NCI-H510A (cell line): ENCODE results near the gene RNF214.
"Not testable (repeated sequence)": the region's sequence is repeated elsewhere in the genome, so short reads cannot be mapped to it uniquely, and the experiment has no call there.

Experiments used
- DNase-seq: peaks from one replicate; lab custom pipeline; 2025; lab: John Stamatoyannopoulos, UW

Gene RNF214

DNA sequence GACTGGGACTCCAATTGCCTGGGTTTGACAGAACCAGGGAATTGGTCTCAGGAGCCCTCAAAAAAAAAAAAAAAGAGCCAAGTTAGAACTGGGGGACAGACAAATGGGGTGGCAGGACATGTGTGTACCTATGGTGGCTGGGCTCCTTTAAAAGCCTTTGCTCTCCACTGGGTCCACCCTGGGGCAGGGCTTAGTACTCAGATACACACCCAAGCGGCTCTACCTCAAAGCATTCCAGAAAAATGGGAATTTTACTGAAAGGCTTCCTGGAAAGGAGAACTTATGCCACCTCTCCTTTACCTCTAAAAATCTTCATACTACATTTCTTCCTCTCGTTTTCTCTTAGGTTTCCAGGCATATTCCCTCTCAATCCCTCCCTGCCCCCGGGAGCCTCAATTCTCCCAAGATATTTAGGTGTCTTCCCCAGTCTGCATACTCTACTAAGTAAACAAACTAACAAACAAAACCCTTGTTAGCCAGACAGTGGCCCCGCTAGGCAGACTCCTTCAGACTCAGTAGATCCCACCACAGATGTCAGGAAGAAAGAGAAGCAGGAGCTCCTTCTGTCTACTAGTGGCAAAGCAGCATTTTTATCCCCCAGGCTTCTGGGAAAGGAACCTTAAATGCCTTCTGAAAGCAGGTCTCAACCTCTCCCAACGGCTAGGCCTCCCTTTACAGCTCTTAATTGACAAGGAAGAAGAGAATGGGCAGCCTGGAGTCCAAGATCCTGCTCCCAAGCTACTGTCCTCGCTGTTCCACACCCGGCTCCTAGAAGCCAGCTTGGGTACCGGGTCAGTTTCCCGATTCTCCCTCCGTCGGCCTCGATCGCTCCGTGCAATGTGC lies 1.3 kb upstream of the RNF214 start:
- no peak for DNase-seq

DNA sequence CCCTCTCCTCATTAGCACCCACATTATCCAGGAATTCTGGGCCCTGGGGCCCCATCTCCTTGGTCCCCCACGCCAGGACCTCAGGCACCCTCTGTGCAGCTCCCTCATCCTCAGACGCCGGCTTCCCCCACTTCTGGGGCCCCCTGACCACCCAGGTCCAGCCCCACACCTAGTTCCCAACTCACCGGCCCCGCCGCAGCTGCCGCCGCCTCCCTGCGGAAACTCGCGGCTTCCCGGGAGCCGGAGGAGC lies 704 bp upstream of the RNF214 start, which contains the start of gene PCSK7:
TSS of gene PCSK7 (minus strand) at position 232 of the 250 bp plus-strand sequence. CDS start 2,229 bp downstream, outside the sequence.
- DNase-seq = peak; percentile 58

DNA sequence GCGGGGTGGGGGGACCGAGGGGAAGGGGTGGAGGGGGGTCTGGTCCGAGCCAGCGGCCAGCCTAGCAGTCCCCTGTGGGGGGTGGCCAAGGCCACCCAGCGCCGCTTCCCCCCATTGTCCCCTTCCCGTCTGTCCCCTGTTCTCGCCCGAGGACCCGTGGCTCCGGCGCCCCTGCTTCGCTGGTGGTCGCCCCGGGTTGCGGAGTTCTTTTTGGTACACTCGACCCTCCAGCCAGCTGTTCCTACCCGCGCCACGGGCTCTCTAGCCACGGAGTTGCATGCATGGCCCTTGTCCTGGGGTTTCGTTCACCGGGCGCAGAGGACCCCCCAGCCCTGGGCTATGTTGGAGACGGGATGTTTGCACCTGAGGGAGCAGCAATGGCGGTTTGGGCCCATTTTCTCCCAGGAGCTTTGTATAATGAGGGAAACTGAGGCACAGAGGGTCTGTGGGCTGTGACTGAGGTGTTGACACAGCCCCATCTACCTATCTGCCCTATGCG lies 489 bp downstream of the RNF214 start:
- DNase-seq = no peak

DNA sequence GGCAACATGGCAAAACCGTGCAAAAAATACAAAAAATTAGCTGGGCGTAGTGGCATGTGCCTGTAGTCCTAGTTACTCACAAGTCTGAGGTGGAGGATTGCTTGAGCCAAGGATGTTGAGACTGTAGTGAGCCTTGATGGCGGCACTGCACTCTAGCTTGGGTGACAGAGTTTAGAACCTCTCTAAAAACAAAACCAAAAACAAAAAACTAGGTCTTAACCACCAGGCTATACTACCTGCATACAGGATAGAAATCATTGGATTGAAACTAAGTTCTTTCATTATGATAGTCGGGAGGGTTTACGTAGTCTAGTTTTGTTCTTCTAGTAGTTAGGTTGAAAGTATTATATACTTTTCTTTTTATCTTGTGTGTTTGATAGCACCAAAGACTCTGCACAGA lies 5.8 kb downstream of the RNF214 start:
- no peak for DNase-seq

DNA sequence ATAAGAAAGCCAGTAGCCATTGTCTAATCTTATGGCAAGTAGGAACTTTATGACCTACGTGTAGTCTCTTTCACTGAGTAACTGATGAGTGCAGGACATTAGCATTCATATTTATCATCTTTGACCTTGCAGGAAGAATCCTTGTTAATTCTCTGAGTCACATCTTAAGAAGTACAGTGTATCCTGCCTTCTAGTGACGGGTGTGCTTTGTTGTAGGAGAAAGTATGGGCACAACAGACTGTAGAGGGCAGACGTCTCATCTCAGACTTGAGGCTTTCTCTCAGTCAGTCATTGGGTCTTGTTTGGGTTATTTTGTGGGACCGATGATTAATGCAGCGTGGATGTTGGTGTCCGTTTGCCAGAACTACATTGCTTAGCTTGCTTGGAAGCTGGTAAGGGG lies 6.8 kb downstream of the RNF214 start:
- DNase-seq = no peak

DNA sequence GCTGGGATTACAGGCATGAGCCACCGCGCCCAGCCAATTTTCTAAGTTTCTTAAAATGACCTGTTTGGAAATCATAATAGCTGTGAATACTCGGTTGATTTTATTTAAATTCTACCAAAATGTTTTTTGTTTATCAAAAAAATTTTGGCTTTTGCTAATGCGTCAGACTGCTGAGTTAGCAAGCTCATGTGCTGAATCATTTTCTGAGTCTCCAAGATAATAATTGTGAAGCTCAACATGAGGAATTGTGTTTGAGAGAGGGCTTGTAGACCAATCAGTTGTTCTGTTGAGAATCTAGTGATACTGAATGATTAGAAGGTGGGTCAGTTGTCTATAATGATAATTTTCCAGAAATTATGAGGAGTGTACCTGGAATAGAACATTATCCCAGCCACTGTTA lies 15.9 kb downstream of the RNF214 start:
- DNase-seq = no peak

DNA sequence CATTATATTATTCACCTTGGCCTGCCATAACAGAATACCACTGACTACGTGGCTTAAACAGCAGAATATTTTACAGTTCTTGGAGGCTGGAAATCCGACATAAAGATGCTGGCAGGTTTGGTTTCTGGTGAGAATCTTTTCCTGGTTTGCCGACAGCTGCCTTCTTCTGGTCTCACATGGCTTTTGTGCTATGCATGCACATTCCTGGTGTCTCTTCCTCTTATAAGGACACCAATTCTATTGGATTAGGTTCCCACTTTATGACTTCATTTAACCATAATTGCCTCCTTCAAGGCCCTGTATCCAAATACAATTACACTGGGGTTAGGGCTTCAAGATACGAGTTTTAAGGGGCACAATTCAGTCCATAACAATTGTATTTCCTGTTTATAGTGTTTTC lies 17.1 kb downstream of the RNF214 start:
- DNase-seq = no peak

DNA sequence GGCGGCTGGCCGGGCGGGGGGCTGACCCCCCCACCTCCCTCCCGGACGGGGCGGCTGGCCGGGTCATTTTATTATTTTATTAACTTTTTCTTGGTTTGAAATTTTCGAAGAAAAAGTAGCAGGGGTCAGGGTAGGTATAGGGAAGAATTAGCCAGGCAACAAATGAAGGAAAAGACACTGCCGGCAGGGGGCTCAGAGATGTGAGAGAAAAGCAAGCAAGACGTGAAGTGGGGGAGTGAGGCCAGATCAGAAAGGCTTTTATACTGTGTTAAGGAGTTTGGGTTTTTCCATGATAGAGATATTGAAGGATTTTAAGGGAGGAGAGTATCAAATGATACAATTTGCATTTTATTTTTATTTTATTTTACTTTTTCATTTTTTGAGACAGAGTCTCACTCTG lies 19.0 kb downstream of the RNF214 start:
- no peak for DNase-seq

DNA sequence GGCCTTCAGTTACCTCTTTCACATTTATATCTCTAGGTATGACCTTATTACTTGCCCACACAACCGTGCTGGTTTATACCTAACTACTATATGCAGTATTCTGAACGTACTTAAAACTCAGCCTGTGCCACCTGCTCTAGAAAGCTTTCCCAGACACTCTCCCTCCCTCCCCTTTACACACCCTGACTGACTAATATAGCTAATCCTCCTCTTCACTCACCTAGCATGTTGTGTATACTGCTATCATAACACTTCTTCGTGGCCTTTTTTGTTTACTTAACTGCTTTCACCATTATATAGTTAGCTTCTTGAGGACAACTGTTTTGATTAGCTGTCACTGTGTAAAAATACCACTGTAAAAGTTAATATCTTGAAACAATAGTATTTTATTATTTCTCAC lies 23.5 kb downstream of the RNF214 start:
- DNase-seq = no peak

DNA sequence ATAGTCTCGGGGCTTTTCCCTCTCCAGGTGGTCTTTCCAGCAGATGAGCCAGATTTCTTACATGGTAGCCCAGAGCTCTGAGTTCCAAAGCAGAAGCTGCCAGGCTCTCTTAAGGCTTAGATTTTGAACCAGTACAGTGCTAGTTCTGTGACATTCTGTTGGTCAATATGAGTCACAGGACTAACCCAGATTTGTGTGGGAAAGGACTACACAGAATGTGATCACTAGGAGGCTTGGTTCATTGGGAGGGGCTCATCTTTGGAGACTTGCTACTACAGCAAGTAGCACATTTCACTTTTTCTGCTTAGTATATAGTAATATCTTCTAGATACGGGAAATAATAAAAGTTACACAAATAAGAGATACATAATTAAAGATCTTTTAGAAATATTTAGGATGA lies 24.1 kb downstream of the RNF214 start:
- no peak for DNase-seq

DNA sequence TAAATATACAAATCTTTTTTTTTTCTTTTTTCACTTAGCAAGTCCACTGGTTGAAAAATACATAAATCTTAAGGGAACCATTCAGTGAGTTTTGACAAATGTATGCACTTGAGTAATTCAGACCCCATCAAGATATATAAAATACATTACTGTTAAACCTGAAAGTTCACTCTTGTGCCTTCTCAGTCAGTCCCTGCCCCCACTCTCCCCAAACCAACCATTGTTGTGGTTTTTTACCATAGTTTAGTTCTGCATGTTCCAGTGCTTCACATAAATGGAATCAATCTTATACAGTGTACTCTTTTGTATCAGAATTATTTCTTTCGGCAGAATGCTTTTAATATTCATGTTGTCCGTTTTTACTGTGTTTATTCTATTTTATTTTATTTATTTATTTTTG lies 26.1 kb downstream of the RNF214 start:
- no peak for DNase-seq

DNA sequence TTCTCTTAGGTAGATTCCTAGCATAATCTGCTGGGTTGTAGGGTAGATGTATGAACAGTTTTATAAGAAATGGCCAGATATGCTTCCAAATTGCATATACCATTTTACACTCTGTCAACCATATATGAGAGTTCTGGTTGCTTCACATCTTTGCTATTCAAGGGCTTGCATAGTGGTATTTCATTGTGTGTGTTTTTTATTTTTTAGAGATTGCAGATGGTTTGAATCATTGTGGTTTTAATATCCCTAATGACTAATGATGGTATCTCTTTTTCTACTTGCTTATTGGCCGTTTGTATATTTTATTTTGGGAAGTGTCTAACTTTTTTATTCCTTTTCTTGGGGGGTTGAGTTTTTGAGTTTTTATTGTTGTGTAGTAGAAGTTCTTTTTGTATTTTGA lies 26.9 kb downstream of the RNF214 start:
- DNase-seq = no peak

DNA sequence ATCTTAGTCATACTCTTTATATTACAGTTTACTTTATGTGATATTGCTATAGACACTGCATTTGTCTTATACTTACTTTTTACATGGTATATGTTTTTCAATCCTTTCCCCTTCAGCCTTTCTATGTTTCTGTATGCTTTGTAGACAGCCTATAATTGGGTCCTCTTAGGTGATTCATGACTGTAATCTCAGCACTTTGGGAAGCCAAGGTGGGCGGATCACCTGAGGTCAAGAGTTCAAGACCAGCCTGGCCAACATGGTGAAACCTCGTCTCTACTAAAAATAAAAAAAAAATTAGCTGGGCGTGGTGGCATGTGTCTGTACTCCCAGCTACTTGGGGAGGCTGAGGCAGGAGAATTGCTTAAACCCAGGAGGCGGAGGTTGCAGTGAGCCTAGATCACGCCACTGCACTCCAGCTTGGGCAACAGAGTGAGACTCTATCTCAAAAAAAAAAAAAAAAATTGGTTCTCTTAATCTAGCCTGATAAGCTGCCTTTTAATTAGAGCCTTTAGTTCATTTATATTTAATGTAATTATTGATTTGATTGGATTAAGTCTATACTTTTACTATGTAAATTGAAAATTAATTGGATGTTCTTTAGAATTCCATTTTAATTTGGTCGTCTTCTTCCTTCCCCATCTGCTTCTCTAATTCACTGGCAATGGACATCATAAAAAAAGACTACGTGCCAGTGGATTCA lies 32.3 kb downstream of the RNF214 start:
- not testable (repeated sequence) for DNase-seq

DNA sequence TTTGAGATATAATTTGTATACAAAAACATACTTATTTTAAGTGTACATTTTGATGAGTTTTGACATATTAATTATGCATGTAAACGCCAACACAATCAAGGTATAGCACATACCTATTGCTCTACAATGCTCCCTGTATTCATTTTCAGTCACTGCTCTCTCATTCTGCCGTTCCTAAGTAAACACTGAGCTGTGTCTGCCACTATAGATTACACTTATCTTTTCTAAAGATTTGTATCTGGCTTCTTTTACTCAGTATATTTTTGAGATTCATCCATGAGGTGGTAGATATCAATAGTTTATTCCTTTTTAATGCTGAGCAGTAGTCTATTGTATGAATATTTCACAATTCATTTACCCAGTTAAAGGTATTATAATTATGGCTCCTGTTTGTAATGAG lies 33.3 kb downstream of the RNF214 start:
- DNase-seq = no peak

DNA sequence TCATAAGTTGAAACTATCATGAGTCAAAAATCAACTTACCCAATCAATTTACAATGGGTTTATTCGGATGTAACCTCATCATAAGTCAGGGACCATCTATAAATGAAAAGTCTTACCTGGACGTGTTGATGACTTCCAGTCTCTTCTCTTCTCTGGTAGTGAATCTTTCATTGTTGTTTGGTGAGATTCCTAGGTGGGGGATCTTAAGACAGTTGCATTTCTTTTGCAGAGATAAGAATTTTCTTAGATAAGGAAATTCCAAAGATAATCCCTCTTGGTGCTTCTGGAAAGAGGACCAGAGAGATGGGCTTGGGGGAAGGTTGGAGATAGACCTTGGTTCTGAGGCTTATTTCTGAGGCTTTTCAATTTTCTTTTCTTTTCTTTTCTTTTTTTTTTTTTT lies 37.4 kb downstream of the RNF214 start:
- no peak for DNase-seq

DNA sequence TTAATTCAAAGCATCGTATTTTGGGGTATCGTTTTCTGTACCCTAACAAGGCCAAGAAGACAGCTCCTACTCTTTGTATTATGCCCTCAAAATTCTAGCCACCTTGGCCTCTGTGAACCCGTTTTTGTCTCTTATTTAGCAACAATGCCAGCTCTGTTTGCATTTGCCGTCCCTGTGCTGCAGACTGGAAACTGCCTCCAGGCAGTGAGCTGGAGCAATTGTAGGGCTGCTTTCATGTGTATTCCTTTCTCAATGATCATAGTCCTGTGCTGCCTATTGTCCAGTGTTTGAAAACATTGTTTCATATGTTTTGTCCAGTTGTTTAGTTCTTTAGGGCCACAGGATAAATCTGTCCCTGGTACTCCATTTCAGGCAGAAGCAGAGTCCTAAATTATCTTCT lies 38.7 kb downstream of the RNF214 start:
- DNase-seq = no peak

DNA sequence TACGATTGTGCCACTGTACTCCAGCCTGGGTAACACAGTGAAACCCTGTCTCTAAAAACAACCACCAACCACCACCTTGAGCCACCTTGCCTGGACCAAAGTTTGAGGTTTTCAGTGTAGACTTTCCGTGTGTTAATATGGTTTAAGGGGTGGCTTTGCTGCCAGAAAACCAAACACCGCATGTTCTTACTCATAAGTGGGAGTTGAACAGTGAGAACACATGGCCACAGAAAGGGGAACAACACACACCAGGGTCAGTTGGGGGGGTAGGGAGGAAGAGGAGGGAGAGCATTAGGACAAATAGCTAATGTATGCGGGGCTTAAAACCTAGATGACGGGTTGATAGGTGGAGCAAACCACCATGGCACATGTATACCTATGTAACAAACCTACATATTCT lies 39.7 kb downstream of the RNF214 start:
- DNase-seq = not testable (repeated sequence)

DNA sequence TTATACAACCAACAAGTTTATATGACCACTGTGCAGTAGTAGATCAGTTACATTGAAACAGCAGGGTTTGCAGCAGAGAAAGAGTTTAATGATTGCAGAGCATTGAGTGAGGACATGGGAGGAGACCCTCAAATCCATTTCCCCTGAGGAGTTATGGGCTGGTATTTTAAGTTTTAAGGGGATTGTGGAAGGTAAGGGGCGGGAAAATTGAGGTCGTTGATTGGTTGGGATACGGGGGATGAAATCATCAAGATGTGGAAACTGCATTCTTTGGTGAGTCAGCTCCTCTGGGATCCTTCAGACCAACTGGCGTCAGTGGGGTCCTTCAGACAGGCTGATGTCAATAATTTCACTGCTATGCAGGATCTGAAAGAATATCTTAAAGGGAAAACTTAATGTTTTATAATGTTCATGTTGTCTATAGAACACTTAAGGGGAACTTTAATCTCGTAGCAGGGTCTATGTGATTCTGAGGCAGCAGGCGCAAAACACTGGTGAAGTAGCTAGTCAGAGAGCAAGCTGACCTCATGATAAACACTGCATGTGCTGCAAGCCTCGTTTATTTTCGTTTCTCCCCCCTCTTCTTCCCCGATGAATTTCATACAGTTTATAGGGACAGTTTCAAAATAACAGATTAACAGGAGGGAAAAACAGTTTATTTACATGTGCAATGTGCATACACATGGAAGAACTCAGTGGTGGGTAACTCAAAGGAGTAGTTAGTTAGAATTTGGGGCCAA lies 41.2 kb downstream of the RNF214 start:
- DNase-seq = no peak

DNA sequence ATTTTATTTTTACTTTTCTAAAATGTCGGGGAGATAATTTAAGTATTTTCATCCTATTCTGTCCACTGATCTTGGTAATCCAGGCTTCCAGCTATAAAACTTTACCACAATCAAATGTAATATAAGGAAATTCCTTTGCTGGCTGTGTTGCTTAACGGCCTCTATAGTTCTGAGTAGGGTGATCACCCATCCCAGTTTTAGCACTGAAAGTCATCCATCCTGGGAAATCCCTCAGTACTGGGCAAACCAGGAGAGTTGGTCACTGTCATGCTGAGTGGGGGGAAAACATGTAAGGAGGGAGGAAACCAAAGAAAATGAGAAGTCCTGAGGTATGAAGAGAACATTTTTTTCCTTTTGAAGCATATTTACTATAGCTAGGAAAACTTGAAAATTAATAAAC lies 45.9 kb downstream of the RNF214 start:
- DNase-seq = no peak

DNA sequence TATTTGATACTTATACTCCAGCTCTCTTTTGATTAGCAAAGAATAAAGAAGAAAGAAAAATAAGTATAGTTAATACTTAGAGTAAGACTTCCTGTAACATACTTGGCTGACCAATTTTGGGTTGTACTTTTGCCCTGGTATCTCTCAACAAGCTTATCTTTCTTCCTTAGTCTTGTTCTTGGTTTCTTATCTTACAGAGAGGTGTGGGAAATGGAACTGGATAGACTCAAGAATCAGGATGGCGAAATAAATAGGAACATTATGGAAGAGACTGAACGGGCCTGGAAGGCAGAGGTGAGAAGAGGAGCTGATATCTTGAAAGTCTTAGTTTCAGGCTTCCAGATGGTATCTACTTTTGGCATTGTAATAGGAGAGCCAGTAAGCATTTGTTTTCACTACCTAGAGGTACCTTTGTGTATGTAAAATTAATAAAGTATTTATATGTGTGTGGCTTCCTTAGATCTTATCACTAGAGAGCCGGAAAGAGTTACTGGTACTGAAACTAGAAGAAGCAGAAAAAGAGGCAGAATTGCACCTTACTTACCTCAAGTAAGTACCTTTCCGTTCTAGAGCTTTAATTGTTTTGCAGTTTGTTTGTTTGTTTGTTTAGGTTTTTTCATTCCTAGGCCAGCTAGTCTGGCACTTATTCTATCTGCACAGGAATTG lies 47.4 kb downstream of the RNF214 start:
- no peak for DNase-seq

DNA sequence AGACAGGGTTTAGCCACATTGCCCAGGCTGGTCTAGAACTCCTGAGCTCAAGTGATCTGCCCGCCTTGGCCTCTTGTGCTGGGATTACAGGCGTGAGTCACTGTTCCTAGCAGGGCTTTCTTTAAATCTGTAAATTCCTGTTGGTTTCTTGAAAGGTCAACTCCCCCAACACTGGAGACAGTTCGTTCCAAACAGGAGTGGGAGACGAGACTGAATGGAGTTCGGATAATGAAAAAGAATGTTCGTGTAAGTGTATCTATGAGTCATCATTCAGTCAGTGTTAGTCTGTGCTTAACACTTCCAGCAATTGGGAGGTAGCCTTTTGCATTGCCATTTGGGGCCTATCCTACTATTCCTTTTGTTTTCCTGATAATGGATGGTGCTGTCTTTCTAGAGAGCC lies 48.7 kb downstream of the RNF214 start:
- DNase-seq = no peak

DNA sequence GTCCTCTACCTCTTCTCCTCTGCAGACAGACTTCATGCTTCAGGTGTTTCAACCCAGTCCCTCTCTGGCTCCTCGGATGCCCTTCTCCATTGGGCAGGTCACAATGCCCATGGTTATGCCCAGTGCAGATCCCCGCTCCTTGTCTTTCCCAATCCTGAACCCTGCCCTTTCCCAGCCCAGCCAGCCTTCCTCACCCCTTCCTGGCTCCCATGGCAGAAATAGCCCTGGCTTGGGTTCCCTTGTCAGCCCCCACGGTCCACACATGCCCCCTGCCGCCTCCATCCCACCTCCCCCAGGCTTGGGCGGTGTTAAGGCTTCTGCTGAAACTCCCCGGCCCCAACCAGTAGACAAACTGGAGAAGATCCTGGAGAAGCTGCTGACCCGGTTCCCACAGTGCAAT lies 49.4 kb downstream of the RNF214 start:
- DNase-seq = no peak
